Endothelial cell of umbilical vein (primary cell): ENCODE data around the gene TMEM59L. TPM values are rescaled to one million over a fixed set of nuclear protein-coding genes. Genes with fewer than 3 reads are reported as not detected.

ENCODE experiments used
- BruUV-seq: library from RNA; stranded (reverse); fragments of 400-500 nt; replicated peaks from 2 replicates; lab custom pipeline; 2021; lab: Mats Ljungman, UMichigan
- CTCF ChIA-PET: fragments of 300-600, 350-600 bp; sonication (Branson Sonifier 250); formaldehyde crosslinking; loops from one replicate; lab custom pipeline; 2021; ENCODE audit warnings: antibody characterized with exemption, inconsistent platforms; lab: Charles Lee
- POLR2A ChIA-PET: fragments of 300-600, 350-600 bp; sonication (Branson Sonifier 250); formaldehyde crosslinking; loops from one replicate; lab custom pipeline; 2021; ENCODE audit warnings: antibody characterized with exemption, inconsistent platforms; lab: Charles Lee
- DNase-seq: peaks from one replicate; pipeline ENCODE4 v3.0.0-alpha.2; 2011; ENCODE audit warnings: low read depth, low spot score
- FAIRE-seq: peaks from 2 replicates; lab custom pipeline; 2011; peaks lifted over from hg19 to GRCh38; lab: Jason Lieb, UNC
- H2AFZ ChIP-seq: 2 replicates; pipeline ENCODE4 v1.6.0; 2012; ENCODE audit warnings: low read depth, low read length, control low read depth, inconsistent platforms
- H3K27ac ChIP-seq: 2 replicates; pipeline ENCODE4 v1.5.1; 2011; ENCODE audit warnings: low read depth, mild to moderate bottlenecking, control low read depth, low read length, moderate library complexity; ENCODE audit not compliant: insufficient read depth
- H3K27me3 ChIP-seq, 2 experiments: 2 replicates each; pipeline versions ENCODE4 v1.6.0 to v1.6.1; 2011; ENCODE audit warnings: low read length in 2 of 2, mixed read lengths in 1 of 2; ENCODE audit not compliant: control insufficient read depth in 2 of 2, insufficient read depth in 2 of 2
- H3K36me3 ChIP-seq, 2 experiments: 2 replicates in 1 of 2; 3 replicates in 1 of 2; pipeline ENCODE4 v1.5.1; 2011; ENCODE audit warnings: low read length in 2 of 2, mild to moderate bottlenecking in 1 of 2, moderate library complexity in 1 of 2; ENCODE audit not compliant: control insufficient read depth in 2 of 2, insufficient read depth in 2 of 2; ENCODE audit errors: extremely low read depth in 1 of 2
- H3K4me1 ChIP-seq: 3 replicates; pipeline ENCODE4 v1.5.1; 2011; ENCODE audit warnings: mild to moderate bottlenecking, low read length; ENCODE audit not compliant: control insufficient read depth, insufficient read depth; ENCODE audit errors: extremely low read depth
- H3K4me2 ChIP-seq: 2 replicates; pipeline ENCODE4 v1.6.1; 2011; ENCODE audit warnings: low read length, control low read depth, mixed read lengths; ENCODE audit not compliant: insufficient read depth
- H3K4me3 ChIP-seq, 3 experiments: fragments of 200-600 bp in 1 of 3; sonication (generic), shearing (Covaris generic) in 1 of 3; replicated peaks in 1 of 3; 2 replicates each; pipeline ENCODE4 v1.5.1; 2011 to 2016; ENCODE audit warnings: control low read depth in 3 of 3, low read length in 3 of 3, mild to moderate bottlenecking in 2 of 3, inconsistent platforms in 1 of 3, low read depth in 1 of 3, moderate library complexity in 1 of 3; ENCODE audit not compliant: insufficient read depth in 1 of 3
- H3K79me2 ChIP-seq: 2 replicates; pipeline ENCODE4 v1.6.0; 2012; ENCODE audit warnings: low read length, inconsistent platforms; ENCODE audit not compliant: control insufficient read depth, insufficient read depth
- H3K9ac ChIP-seq: replicated peaks from 2 replicates; pipeline ENCODE3; 2011; ENCODE audit warnings: low read length, control low read depth; ENCODE audit not compliant: insufficient read depth; ENCODE audit errors: extremely low read depth
- H3K9me1 ChIP-seq: replicated peaks from 3 replicates; pipeline ENCODE4 v1.6.0; 2011; ENCODE audit warnings: mild to moderate bottlenecking, low read length; ENCODE audit not compliant: control insufficient read depth, insufficient read depth; ENCODE audit errors: extremely low read depth
- H3K9me3 ChIP-seq: replicated peaks from 2 replicates; pipeline ENCODE4 v1.5.1; 2012; ENCODE audit warnings: low read length, inconsistent platforms; ENCODE audit not compliant: control insufficient read depth, insufficient read depth
- H4K20me1 ChIP-seq: replicated peaks from 2 replicates; pipeline ENCODE3; 2011; ENCODE audit warnings: mild to moderate bottlenecking, low read length; ENCODE audit not compliant: control insufficient read depth, insufficient read depth; ENCODE audit errors: extremely low read depth
- CTCF ChIP-seq, 2 donors: IDR thresholded peaks; 1 replicate in 1 of 2; 2 replicates in 1 of 2; pipeline ENCODE4 v1.5.1; 2011; ENCODE audit warnings: low read length in 2 of 2, mild to moderate bottlenecking in 2 of 2, moderate library complexity in 2 of 2, control low read depth in 1 of 2, inconsistent platforms in 1 of 2, low read depth in 1 of 2; ENCODE audit not compliant: insufficient read depth in 1 of 2; ENCODE audit errors: extremely low read depth in 1 of 2
- EZH2 ChIP-seq: IDR thresholded peaks from 2 replicates; pipeline ENCODE4 v1.6.1; 2012; ENCODE audit warnings: borderline replicate concordance, low read depth, mild to moderate bottlenecking, moderate library complexity, low read length, inconsistent platforms; ENCODE audit not compliant: severe bottlenecking
- FOS ChIP-seq: IDR thresholded peaks from 2 replicates; pipeline ENCODE4 v1.6.1; 2011; ENCODE audit warnings: mild to moderate bottlenecking, low read length, moderate library complexity, borderline replicate concordance; ENCODE audit not compliant: insufficient read depth
- GATA2 ChIP-seq: IDR thresholded peaks from 2 replicates; pipeline ENCODE4 v1.7.0; 2011; ENCODE audit warnings: low read depth, mild to moderate bottlenecking, moderate library complexity, mixed read lengths, low read length; ENCODE audit not compliant: insufficient read length, insufficient read depth
- MAX ChIP-seq: IDR thresholded peaks from 2 replicates; pipeline ENCODE4 v1.6.1; 2011; ENCODE audit not compliant: insufficient read depth, insufficient read length
- MYC ChIP-seq: IDR thresholded peaks from one replicate; pipeline ENCODE4 v1.6.1; 2011; ENCODE audit warnings: mild to moderate bottlenecking, low read depth, low read length
- POLR2A ChIP-seq: IDR thresholded peaks from 2 replicates; pipeline ENCODE4 v1.6.1; 2012; ENCODE audit warnings: low read depth, mild to moderate bottlenecking, control low read depth, low read length
- POLR2AphosphoS5 ChIP-seq: IDR thresholded peaks from 2 replicates; pipeline ENCODE4 v1.6.1; 2012; ENCODE audit warnings: low read depth, mild to moderate bottlenecking, control low read depth, low read length, moderate library complexity; ENCODE audit not compliant: insufficient read depth
- dilution Hi-C: fragments of 300-500 bp; cut with MboI; formaldehyde crosslinking; loops from one replicate; pipeline ENCODE4 v1.15.0; 2019; ENCODE audit warnings: low sequenced_read_pairs; ENCODE audit not compliant: extremely low pct_ligation_motif_present
- intact Hi-C: fragments of 100-400 bp; cut with micrococcal nuclease; formaldehyde crosslinking; loops from one replicate; pipeline ENCODE4 v1.10.0; 2022
- polyA plus RNA-seq, 4 experiments: library from polyadenylated mRNA; depleted of rRNA in 3 of 4; stranded (reverse) in 3 of 4; unstranded in 1 of 4; fragments of >200 nt; gene quantifications; 2 replicates each; pipeline versions ENCODE4 v1.2.1 to v1.2.3, GENCODE V29; 2011 to 2012; ENCODE audit warnings: missing spikeins in 1 of 4
- total RNA-seq: library from RNA; stranded (reverse); gene quantifications from 2 replicates; pipeline ENCODE4 v1.2.3, GENCODE V29; 2021

Gene TMEM59L
- total and polyA plus RNA-seq, 2 donors (not counting 3 experiments of a cell fraction or from before 2014, with no cell fraction given) = 0.43 to 0.97 TPM

- dilution Hi-C loops = no loop called here
- Histone ChIP-seq H3K4me3 (no peak overlapping the region), H3K4me1 (peaks cover 30% of the 10 kb centered on the region), H3K36me3 (no peaks in the 10 kb centered on the region), H3K9me3 (no peaks in the 10 kb centered on the region), H3K79me2 (no peaks in the 10 kb centered on the region), H4K20me1 (no peaks in the 10 kb centered on the region), H2AFZ (no peak overlapping the region), H3K27me3 (no peaks in the 10 kb centered on the region), H3K9me1 (no peaks in the 10 kb centered on the region), H3K9ac (no peak overlapping the region), H3K4me2 (no peak overlapping the region), H3K27ac (no peak overlapping the region)
- ChIA-PET CTCF (interaction anchor here (1.6 kb wide), 1 partner anchor 12 kb away, joined by 8 read pairs; no protein-coding TSS in a partner anchor), POLR2A (no interaction called here)
- BruUV-seq = no TSS peak
- no peak for TF ChIP-seq FOS
- TF ChIP-seq GATA2 = no peak
- TF ChIP-seq EZH2 = no peak
- TF ChIP-seq POLR2AphosphoS5 = no peak
- TF ChIP-seq MYC = no peak
- no peak for TF ChIP-seq POLR2A
- no peak for TF ChIP-seq MAX
- TF ChIP-seq CTCF (IDR thresholded peaks at IDR 0.05; ENCODE audit: extremely low read depth in 1 of 2, insufficient read depth in 1 of 2, low read depth in 1 of 2, low read length in 2 of 2) = no peak
- no peak for DNase-seq
- intact Hi-C loops = loop anchor here (5.0 kb wide), 1 partner anchor 46 kb away; no protein-coding TSS in a partner anchor
- no peak for FAIRE-seq
Measured at GRCh38 chr19:18647807-18648206, 35.1 kb downstream of the TMEM59L start.
